GM19193 (cell line): ENCODE data around the gene ATP5ME.

Experiments used
- POLR2A ChIP-seq: IDR thresholded peaks from 4 replicates; pipeline ENCODE4 v1.6.1; 2011; ENCODE audit not compliant: insufficient read depth, insufficient read length; ENCODE audit errors: extremely low read depth

Gene ATP5ME

DNA sequence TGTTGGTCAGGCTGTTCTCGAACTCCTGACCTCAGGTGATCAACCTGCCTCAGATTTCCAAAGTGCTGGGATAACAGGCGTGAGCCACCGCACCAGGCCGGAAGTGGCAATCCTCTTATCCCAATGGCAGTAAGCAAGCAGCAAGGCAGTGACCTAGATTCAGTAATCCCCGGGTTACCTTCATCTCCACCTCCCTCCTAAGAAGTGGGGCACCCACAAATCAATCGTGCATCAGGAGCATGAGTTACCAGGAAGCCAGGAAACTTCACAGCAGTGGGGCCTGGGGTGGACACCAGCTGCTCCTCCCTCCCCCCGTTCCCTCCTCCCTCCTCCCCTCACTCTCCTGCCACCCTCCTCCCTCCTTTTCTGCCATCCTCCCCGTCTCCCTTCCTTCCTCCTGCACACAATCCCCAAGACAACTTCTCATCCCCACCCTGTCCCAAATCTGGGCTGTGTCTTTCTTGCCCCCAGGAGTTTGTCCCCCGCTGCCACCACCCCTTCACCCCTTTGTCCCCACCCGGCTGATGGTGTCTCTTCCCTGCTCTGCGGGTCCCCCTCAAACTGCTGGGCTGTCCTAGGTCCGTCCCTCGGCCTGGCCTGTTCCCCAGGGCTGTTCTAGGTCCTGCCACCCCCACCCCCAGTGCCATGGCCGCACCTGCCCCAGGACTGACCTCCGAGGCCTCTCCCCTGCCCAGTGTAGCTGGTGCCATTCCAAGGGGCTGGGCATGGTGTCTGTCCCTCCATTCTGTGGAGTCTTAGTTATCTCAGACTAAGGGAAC lies 46.5 kb downstream of the ATP5ME start:
- no peak for TF ChIP-seq POLR2A

DNA sequence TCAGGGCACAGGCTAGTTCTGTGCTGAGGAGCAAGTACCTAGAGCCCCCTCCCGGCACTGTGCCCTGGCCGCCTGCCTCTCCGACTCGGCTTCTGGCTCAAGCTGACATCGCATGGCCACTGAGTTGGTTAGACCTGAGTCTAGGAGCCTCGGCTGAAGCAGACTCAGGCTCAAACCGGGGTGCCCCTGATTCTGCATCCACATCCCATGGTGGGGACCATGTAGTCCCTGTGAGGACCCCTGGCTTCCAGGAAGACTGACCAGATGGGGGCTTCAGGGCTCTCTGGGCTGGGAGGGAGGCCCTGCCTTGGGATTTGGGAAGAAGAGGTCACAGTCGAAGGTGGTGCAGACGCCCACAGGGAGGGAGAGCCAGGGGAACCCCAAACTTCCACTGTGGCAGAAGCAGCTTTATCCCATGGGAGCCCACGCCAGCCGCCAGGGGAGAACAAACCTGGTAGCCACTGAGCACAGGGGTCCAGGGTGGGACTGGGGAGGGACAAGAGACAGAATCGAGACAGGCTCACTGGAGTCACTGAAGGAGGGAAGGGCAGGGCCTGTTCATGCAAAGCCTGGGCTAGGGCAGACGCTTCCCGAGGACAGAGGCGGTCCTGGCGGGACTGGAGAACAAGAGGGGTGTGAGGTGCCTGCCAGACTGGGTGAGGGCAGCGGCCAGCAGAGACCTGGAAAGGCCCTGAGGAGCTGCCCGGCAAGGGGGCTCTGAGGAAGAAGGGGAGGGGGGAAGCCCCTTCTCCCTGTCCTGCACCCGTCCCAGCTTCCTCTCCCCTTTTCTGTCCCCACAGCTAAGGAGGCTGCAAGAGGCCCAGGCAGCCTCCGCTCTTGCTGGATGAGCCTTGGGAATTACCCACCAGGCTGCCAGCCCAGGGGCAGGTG lies 47.6 kb downstream of the ATP5ME start:
- no peak for TF ChIP-seq POLR2A

DNA sequence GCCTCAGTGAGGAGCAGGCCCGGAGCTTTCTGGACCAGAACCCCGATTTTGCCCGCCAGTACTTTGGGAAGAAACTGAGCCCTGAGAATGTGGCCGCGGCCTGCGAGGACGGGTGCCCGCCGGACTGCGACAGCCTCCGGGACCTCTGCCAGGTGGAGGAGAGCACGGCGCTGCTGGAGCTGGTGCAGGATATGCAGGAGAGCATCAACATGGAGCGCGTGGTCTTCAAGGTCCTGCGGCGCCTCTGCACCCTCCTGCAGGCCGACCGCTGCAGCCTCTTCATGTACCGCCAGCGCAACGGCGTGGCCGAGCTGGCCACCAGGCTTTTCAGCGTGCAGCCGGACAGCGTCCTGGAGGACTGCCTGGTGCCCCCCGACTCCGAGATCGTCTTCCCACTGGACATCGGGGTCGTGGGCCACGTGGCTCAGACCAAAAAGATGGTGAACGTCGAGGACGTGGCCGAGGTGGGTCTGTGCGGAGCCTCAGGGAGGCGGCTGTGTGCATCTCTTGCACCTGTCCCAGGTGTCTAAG lies 48.4 kb downstream of the ATP5ME start:
- TF ChIP-seq POLR2A = no peak

DNA sequence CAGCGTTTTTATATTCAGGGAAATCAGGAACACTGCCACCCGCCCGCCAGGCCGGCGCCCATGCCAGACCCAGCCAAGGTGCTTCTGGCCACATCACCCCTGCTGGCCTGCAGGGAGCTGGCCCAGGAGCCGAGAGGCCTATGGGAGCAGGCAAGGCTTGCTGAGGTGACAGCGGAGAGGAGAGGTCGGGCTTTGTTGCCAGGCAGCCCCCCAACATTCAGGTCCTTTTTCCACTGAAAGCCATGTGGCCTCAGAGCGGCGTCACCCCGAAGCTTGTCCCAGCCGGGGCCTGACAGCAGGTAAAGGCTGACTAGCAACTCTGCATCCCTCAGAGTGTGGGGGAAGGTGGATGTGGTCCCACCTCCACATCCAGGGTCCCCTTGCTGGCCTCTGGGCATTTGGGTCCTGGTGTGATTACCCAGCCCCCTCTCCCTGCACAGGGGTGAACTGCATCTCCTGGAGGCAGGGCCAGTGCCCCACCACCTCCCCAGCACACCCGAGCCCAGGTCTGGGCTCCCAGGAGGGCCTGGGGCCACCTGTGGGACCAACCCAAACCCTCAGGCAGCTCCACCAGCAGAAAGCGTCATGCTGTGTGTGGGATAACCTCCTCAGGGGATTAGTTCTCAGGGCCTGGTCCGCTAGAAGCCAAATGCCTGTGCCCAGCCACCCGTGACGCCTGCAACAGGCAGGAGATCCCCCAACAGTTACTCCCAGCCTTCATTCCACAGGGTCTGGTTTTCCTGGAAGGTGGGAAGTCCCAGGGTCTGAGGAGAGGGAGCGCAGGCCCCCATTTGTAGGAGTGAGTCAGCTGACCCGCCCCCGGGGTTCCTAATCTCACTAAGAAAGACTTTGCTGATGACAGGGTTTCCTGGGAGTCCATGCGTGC lies 49.1 kb downstream of the ATP5ME start, which contains the start of gene PDE6B:
Gene PDE6B (plus strand): TSS at position 869 of the 886 bp plus-strand sequence. CDS start 54 bp downstream, outside the sequence.
- TF ChIP-seq POLR2A = no peak

DNA sequence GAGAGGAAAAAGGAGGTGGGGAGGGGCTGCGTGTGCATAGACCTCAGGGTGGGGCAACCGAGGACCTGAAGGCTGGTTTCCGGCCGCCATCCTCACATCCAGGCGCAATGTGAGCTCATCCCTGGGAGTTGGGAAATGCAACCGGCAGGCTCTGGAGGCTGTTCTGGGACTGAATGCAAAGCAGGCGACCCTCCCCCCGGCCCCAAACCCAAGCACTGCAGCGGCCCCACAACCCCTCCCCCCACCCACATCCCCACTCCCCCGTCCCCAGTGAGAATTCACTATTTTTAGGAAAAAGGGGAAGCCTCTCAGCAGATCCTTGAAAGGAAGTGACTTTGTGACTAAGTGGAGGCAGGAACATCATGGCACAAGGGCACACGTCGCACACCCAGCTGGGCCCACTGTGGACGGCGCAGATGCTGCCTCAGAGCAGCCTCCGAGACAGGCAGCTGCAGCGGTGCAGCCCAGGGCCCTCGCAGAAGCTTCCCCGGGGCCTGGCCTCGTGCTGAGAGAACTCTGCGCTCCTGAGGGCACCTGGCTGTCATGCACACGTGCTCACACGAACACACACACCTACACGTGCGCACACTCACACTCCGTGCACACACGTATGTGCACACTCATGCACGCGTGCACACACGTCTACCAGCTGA lies 50.0 kb downstream of the ATP5ME start:
- no peak for TF ChIP-seq POLR2A

DNA sequence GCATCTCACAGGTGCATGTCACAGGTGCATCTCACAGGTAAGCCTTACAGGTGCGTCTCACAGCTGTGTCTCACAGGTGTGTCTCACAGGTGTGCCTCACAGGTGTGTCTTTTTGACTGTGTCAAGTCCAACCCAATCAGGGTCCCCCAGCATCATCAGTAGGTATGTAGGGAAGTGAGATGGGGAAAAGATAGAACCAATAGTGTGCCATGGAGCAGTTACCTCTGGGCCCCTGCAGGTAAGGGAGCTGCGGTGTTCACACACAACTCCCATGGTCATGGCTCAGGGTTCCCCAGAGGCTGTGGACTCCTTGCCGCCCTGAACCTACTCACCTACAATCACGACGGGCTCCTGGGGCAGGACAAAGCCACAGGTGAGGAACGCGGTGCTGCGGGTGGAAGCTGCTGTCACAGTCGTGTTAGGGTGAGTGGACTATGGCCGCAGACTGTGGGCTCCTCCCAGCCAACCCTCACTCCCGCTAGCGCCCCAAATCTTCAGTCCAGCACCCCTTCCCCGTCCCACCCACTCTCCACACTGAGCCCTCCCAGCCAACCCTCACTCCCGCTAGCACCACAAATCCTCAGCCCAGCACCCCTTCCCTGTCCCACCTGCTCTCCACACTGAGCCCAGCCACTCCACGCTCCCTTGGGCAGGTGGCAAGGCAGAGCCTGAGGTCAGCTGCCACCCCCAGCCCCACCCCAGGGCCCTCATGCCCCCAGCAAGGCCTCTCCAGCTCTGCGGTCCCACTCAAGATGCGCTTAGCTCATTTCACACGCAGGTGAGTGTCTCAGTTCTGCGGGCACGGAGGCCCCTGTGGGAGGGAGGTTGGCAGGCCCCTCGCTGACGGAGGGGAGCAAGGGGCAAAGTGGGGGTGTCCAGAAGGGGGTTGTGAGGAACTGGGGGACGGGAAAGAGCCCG lies 50.8 kb downstream of the ATP5ME start:
- no peak for TF ChIP-seq POLR2A
